Dedifferentiated amniotic fluid mesenchymal stem cell (primary cell): Measurements from ENCODE around the gene S100A6.
"Not testable (repeated sequence)": the region's sequence is repeated elsewhere in the genome, so short reads cannot be mapped to it uniquely, and the experiment has no call there.

Experiments
- DNase-seq: peaks from one replicate; pipeline ENCODE4 v3.0.0-alpha.2; 2016; ENCODE audit errors: extremely low spot score

Gene S100A6

DNA sequence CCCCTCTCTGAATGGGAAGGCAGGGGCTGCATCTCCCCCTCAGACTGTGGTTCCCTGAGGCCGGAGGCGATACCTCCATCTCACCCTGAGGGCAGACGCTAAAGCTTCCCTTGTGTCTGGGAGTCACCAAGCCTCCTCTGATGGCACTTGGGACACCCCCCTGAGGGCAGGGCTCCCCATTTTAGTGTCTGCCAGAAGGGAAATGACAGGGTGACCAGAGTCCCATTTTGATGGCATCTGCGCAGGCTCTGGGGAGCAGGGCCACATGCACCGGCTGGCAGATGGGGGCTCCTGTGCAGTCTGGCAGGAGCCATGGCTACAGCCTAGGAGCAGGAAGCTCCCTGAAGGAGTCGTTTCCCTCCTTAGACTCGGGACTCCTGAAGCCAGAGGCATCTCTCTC is 28.2 kb upstream of the S100A6 start:
- DNase-seq = no peak

DNA sequence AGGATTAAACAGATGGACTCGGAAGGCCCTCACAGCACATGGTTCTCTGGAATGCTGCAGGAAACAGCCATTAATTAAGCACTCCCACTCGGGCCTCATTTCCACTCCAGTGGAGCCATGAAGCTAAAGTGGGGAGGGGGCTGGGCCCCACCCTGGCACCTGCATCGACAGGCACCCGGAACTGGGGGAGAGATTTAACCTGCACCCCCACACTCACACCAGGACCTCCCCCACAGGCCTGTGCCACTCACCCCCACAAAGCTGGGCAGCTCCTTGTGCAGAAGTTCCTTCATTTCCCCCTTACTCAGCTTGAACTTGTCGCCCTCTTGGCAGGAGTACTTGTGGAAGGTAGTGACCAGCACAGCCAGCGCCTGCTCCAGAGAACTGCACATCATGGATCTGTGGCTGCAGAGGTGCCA is 27.7 kb upstream of the S100A6 start:
- DNase-seq = no peak

DNA sequence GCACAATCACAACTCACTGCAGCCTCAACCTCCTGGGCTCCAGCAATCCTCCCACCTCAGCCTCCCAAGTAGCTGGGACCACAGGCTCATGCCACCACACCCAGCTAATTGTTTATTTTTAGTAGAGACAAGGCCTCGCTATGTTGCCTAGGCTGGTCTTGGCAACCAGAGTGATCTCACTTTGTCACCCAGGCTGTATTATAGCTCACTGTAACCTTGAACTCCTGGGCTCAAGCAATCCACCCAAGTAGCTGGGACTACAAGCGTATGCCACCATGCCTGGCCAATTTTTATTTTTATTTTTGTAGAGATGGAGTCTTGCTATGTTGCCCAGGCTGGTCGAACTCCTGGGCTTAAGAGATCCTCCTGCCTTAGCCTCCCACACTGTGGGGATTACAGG is 26.2 kb upstream of the S100A6 start:
- DNase-seq = not testable (repeated sequence)

DNA sequence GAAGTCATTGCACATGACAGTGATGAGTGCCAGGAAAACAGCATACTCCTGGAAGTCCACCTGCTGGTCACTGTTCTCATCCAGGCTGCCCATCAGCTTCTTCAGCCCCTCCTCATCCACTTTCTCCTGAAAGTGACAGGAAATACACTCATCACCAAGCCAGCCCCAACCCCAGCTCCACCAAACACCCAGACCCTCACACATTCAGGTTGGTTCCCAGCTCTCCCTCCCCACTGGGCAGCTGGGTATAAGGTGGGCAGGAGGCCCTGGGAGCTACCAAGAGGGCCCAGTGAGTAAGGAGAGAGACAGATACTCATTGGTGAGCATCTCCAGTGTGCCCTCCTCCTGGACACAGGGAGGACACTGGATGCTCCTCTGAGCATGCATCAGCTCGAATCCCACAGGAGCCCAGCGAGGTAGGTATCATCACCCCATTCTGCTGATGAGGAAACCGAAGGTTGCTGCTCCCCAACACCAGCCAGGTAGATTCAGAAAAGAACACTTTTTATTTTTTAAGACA is 25.7 kb upstream of the S100A6 start:
- no peak for DNase-seq

DNA sequence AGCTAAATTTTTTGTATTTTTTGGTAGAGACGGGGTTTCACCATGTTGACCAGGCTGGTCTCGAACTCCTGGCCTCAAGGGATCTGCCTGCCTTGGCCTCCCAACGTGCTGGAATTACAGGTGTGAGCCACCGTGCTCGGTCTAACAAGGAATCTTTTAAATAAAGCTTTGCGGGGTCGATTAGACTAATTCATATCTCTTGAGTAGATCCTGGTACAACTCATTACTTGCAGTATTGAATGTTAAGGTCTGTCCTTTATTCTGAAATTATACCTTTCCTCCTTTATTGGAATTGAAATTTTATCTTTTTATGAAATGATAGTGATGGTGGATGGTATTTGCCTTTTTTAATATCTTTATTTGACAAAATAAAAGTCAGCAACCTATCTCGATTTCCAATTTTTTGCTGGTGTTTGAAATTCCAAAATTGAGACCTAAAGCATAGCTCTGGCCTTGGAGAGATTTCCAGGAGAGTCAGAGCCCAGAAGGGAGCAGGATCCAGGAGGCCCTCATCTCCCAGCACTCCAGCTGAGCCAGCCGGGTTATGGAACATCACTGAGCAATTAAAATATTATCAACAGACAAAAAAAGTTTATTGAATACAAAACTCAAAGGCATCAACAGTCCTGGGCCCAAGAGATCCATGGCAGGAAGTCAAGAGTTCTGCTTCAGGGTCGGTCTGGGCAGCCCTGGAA is 25.1 kb upstream of the S100A6 start:
- DNase-seq = no peak

DNA sequence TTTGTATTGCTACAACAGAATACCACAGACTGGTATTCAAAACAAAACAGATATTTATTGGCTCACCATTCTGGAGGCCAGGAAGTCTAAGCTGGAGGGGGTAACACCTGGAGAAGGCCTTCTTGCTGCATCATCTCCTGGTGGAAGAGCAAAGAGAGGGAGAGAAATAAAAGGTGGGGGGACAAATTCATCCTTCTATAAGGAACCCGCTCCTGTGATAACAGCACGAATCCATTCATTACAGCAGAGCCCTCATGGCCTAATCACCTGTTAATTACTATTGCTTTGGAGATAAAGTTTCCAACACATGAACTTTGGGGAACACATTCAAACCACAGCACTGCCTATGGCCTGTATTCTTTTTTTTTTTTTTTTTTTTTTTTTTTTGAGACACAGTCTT is 24.4 kb upstream of the S100A6 start:
- no peak for DNase-seq

DNA sequence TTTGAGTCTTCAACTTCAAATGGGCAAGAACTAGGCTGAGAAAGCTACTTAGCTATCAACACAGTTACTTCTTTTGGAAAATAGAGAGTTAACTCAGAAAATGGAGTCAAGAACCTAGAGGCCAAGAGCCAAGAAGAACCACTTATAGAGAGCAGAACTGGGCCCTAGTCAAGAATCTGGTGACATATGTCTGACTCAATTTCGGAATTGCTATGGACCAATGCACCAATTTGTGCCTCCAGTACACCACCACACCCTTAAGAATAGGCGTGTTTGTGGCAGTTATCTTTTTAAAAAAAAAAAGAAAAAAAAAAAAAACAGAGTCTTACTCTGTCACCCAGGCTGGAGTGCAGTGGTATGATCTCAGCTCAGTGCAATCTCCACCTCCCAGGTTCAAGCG is 22.1 kb upstream of the S100A6 start:
- DNase-seq = no peak

DNA sequence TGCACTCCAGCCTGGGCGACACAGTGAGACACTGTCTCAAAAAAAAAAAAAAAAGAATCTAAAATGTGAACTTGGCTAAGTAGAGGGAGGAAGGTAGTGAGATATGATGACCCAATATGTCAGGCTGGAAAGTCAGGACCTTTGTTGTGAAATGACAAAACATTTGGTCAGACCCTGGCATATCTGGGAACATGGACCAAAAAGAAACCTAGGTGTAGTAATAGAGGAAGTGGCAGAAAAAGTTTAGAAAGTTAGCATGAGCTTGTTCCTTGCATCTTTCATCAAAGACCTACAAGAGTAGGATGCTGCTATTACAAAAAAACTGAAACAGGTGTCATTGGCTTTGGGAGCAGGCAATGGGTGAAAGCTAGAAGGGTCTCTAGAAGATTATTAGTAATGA is 20.6 kb upstream of the S100A6 start:
- no peak for DNase-seq

DNA sequence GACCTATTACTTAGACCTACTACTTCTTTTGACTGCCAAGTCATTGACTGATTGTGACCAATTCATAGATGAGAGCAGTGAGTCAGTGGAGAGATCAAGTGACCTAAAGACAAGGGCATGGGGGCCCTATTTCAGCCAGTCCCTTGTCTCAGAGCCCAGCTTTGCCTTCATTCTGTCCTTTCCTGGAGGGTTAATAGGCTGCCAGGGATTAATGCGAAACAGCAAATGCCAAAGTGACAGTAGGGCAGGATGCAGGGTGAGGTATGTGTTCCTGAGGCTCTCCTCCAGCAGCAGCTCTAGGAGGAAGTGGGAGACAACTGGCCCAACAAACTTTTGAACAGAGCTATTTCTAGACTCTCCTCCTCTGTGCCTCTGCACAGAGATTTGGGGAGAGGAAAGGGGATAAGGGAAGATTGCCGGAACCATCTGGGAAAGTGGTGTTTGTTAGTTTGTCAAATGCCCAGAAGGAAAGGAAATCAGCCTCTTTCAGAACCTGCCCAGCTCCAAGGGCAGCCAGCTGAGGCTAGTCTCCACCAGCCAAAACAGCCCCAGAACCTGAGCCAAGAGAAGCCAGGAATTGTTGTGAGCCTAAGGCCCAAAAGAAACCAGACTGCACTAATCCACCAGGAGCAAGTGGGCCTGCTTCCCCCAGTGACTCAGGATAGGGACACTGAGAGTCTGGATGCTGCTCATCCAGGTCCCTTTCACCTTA is 18.2 kb upstream of the S100A6 start:
- no peak for DNase-seq

DNA sequence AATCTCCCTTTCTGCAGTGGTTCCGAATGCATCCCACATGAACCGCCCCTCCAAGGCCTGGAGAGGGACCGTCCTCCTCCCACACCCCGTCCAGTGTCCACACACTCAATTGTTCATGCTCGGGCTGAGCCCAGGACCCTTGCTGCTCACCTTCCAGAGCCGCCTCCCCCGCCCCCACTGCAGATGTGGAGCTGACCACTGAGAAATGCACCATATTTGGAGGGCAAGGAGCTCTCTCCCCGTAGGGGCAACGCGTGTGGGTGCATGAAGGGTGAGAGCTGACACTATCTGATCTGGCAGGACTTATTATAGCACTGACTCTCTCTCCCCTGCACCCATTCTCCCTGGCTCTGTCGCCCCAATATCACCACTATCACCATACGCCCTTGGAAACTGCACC is 17.3 kb upstream of the S100A6 start:
- DNase-seq = no peak

DNA sequence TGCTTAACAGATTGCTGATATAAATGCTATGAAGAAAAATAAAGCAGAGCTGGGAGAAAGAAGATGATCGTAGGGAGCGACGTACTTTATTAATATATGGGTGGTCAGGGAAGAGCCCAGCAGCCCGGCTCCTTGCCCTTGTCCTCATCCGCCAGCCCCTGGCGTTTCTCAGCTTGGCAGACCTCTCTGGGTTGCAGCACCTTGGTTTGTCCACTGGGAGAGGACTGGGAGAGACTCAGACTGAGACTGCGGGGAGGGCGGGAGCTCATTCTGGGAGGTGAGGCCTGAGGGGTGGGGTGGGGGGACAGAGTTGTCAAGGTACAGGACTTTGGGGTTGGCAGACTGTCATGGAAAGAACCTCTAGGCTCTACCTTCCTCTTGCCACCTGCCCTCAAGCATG is 16.5 kb upstream of the S100A6 start:
- DNase-seq = no peak

DNA sequence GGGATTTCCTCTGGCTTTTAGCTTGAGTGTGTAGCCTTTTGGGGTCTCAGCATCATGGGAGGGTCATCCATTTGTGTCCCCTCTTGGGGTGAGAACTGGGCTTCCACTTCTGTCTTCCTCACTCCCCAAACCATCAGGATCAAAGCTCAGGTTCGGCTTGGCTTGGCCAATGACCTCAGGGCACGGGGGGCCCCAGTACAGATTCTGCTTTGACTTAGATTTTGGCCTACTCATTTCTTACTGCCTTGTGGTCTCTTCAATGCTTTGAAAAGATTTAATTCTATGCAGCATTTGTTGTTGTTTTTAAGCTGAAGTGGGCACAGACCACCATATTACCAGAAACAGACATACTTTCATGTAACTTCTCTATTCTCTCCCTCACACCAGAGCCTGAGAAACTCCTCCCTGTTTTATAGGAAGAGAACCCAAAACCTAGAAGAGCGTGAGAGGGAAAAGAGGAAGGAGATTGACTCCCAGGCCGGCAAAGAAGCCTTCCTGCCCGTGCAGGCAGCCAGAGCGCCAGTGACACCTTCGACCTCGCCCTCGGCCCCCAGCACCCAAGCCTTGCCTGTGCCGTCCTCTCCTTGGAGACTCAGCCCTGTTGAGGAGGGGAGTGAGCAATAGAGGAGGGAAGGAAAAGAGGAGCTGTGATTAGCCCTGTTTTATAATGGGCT is 15.2 kb upstream of the S100A6 start:
- no peak for DNase-seq

DNA sequence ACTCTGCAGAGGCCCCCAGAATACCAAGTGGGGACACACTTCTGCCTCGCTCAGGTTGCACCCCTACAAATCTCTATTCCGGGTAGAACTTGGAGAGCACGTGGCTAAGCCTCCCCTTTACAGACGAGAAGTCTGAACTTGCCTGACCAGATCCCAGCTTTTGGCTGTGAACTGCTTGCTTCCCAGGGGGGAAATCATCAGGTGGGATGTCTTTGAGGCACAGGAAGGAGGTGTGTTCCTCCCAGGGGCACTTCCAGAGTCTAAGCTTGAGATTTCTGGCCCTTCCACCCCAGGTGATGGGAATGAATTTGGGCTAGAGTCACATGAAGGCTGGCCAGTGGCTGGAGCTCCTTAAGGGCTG is 14.6 kb upstream of the S100A6 start:
- DNase-seq = no peak

DNA sequence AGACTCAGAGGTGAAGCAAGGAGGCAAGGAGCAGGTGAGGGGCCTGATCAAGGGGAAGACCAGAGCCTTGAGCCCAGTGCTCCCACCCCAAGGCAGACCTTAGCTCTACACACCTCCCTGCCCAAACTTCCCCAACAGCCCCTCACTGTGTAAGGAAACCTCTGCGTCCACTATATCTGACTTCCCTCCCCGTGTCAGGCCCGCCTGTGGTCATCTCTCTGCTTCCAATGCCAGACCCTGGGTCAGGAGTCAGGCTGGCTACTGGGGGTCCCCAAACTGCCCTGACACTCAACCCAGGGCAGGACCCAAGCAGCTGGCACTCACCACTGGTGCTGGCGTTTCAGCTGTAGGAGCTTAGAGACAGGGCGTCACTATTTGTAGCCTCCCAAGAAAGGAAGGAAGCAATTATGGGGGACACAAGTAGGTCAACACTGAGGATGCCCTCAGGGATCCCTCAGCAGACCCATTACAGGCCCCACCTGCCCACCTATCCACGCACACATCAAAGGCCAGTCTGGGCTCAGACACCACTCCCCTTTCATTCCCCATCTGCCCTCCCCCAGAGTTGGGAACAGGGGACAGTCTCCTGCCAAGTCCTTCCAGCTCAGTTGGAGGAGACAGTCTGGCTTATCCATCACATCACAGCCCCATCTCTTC is 14.1 kb upstream of the S100A6 start:
- DNase-seq = no peak

DNA sequence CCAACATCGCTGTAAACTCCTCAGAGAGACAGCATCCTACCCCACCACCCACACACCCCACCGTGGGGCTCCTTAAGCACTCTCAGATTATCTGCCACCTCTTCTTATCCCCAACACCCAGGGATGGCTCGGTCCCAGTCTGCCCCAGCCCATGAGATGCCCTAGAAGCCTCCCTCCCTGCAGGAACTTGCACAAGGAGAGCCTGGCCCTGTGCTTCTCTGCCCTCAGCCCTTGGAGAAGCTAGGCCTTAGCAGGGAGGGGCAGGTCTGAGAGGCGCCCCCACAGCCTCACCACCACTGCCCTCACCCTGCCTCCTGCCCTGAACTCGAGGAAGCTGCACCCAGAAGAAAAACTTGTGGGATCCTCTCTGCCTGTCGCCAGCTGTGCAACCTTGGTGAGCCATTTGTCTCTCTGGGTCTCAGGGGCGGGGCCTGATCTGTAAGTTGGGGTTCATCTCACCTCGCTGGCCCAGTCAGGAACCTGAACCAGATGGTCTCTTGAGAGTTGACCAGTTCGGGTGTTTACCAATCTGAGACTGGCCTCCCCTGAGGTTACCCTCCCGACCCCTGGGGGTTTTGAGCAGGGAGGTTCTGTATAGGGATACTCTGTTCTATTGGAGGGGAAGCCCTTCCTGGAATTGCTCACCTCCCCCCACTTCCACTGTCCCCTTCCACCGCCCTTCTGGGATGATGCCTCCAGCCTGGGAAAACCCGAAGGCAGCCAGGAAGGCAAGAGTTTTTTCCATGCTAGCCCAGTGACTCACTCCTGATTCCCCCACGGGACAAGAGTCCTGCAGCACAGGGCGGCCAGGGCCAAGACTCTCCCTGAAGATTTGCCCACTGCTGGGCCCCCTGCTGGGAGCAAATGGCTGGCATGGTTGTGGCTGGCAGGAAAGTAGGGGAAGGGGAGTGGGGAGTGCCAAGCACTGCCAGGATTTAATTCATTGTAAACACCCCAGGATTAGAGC is 13.2 kb upstream of the S100A6 start, which contains the start of gene S100A3:
S100A3 (minus strand) TSS at position 537 of the 967 bp plus-strand sequence. CDS start 773 bp downstream, outside the sequence.
- peak; percentile 87 for DNase-seq

DNA sequence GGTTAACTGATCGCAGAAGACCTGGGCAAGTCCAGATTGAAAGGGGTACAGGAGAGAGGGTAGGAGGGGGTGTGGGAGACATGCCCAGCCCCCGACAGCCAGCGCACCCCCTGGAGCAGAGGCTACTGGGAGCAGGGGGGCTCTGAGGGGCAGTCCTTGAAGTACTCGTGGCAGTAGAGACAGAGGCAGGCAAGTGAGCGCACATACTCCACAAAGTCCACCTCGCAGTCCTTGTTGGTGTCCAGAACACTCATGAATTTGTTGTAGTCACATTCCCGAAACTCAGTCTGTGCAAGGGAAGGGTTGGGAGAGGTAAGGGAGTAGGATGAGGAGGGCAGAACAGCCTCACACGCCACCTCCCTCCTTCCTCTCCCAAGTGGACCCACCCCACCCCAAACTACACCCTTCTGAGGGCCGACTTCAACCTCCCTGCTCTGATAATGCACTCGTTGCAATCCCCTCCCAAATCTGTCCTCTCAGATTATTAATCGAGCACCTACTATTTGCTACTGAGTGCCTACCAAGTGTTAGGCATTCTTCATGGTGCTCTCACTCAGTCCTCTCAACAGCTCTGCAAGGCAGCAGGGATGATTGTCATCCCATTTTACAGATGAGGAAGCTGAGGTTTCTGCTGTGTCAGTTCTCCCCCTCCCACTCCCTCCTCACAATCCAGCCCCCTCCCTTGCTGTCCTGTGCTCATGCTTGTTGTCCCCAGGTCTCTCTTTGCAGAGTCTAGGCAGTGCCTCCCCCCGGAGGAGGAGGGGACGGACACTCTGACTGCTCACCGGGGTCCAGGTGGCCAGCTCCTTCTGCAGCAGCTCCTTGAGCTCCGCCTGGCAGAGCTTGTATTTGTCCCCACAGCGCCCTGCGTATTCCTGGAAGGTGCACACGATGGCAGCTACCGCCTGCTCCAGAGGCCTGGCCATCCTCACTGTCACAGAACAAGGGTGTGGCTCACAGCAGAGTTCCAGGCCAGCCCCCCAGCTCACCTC is 12.1 kb upstream of the S100A6 start:
- no peak for DNase-seq

DNA sequence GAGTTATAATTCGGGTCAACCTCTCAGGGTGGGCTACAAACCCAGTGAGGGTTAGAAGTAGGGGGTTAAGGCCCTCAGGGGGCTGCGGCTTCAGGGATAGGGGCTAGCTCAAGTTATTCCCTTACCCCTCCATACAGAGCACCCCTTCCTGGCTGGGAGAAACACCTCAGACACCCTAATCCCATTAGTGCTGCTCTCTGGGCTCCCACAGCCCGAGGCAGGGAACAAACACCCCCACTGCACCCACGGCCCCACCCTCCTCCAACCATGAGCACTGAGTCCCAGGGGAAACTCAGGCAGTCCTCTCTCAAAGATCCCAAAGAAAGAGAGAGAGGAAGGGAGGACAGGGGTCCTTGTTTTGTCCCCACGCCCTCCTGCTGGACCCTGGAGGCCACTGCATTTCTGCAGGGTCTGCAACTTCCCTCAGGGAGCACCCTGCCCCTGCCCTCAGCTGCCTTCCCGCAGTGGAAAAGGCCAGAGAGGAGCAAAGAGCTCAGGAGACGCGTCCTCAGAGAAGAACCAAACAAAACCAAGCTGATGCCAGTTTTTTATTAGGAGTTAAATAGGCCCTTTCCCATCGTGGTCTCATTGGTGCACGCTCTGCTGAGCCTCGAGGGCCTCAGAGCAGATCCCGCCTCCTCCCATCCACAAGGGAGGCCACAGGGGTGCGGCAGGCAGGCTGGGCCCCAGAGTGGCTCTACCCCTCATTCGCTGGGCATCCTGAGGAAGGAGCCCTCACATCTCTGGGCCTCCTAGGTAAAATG is 11.2 kb upstream of the S100A6 start:
- no peak for DNase-seq

DNA sequence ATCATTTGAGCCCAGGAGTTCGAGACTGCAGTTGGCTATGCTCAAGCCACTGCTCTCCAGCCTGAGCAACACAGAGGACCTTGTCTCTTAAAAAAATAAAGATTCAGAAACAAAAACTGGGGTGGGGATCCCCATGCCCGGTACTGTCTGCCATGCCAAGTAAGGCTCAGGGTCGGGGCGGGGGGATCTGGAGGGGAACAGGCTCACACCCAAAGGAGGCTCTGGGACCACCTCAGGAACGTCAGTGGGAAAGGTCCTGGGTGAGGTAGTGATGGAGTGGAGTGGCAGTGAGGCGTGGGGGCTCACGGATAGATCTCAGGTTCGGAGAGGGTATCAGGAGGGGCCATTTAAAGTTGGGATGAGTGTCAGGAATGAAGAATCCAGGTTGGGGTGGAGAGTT is 10.6 kb upstream of the S100A6 start:
- DNase-seq = no peak
